Thyroid gland (tissue), 4 donors: ENCODE data around the gene PAX8. TPM values are rescaled to one million over a fixed set of nuclear protein-coding genes. Genes with fewer than 3 reads are reported as not detected.
A peak's percentile ranks its signal among the peaks of the same experiment; 100 is the strongest.

Experiments used
- DNase-seq, 2 donors: peaks; one replicate each; pipeline ENCODE4 v3.0.0-alpha.2; 2019
- H3K27ac ChIP-seq, 3 donors: fragments of 200-600 bp; sonication (generic); 1 replicate in 2 of 3; 2 replicates in 1 of 3; pipeline ENCODE4 v1.5.1; 2016 to 2019; ENCODE audit warnings: mild to moderate bottlenecking in 1 of 3, moderate library complexity in 1 of 3
- H3K27me3 ChIP-seq: fragments of 200-600 bp; sonication (generic); one replicate; pipeline ENCODE4 v1.5.1; 2019
- H3K36me3 ChIP-seq, 2 donors: fragments of 200-600 bp; sonication (generic); one replicate each; pipeline ENCODE4 v1.5.1; 2016 to 2019
- H3K4me1 ChIP-seq, 2 donors: fragments of 200-600 bp; sonication (generic); one replicate each; pipeline ENCODE4 v1.5.1; 2017 to 2019
- H3K4me3 ChIP-seq, 3 donors: fragments of 200-600 bp; sonication (generic); replicated peaks in 1 of 3; 1 replicate in 2 of 3; 2 replicates in 1 of 3; pipeline ENCODE4 v1.5.1; 2016; ENCODE audit warnings: mild to moderate bottlenecking in 1 of 3
- H3K9me3 ChIP-seq: fragments of 200-600 bp; sonication (generic); one replicate; pipeline ENCODE4 v1.5.1; 2017
- POLR2A ChIP-seq, 2 donors: fragments of 450-650 bp; IDR thresholded peaks; one replicate each; pipeline ENCODE4 v1.6.1; 2017; ENCODE audit warnings: antibody characterized with exemption in 2 of 2, mild to moderate bottlenecking in 2 of 2, moderate library complexity in 1 of 2
- WGBS, 2 donors: methylation state at CpG; one replicate each; pipeline ENCODE4 v1.1.5; 2017; 5-methylcytosine and 5-hydroxymethylcytosine counted together
- intact Hi-C: fragments of 100-400 bp; cut with DNase I; formaldehyde crosslinking; loops from one replicate; pipeline ENCODE4 v1.15.1; 2023
- total RNA-seq, 4 donors: library from RNA; depleted of rRNA; stranded (reverse); fragments of >200 nt; gene quantifications; one replicate each; pipeline ENCODE4 v1.2.3, GENCODE V29; 2016
- TF ChIP-seq, protein P1 (sequence below), 6 experiments: fragments of 200-600 bp in 3 of 6; fragments of 450-650 bp in 3 of 6; sonication (generic) in 3 of 6; IDR thresholded peaks; one replicate each; pipeline ENCODE4 v1.5.1; 2016 to 2019; ENCODE audit warnings: antibody characterized with exemption in 6 of 6, mild to moderate bottlenecking in 2 of 6, inconsistent platforms in 1 of 6, moderate library complexity in 1 of 6

The PAX8 gene
- total RNA-seq, 4 donors from 2014 or later = 1,318 to 2,156 (median 1,767) TPM

DNA sequence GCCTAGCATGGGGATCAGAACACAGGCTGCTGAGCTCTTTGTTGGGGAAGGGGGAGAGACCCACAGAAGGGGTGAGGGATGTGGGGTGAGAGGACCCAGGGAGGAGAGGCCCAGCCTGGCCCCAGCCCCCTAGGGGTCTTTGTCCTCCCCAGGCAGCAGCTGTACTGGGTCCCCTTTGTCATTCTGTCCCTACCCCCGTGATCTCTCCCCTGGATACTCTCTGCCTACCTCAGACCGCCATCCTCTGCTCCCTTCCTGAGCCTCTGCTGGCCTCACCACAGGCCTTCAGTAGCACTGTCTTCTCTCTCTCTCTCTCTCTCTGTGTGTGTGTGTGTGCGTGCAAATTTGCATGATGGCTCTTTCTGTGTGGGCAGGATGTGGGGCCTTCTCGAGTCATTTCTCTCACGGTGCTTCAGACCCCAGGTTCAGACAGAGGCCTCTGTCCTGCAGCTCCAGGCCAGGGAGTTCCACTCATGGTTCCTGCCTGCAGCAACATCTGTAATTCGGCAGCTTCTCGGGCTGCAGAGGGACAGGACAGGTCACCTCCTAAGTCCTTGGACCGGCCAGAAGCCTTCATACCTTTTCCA lies 103.6 kb downstream of the PAX8 start:
- DNase-seq = peak in 1 of 2 donors; percentile 40
- 57 to 63% methylated on average over 8 of the region's 8 CpGs for WGBS, 2 donors
- no peaks in the 10 kb centered on the region for H3K9me3 ChIP-seq
- no peak for TF ChIP-seq POLR2A (IDR thresholded peaks at IDR 0.05)
- TF ChIP-seq, protein P1, sequence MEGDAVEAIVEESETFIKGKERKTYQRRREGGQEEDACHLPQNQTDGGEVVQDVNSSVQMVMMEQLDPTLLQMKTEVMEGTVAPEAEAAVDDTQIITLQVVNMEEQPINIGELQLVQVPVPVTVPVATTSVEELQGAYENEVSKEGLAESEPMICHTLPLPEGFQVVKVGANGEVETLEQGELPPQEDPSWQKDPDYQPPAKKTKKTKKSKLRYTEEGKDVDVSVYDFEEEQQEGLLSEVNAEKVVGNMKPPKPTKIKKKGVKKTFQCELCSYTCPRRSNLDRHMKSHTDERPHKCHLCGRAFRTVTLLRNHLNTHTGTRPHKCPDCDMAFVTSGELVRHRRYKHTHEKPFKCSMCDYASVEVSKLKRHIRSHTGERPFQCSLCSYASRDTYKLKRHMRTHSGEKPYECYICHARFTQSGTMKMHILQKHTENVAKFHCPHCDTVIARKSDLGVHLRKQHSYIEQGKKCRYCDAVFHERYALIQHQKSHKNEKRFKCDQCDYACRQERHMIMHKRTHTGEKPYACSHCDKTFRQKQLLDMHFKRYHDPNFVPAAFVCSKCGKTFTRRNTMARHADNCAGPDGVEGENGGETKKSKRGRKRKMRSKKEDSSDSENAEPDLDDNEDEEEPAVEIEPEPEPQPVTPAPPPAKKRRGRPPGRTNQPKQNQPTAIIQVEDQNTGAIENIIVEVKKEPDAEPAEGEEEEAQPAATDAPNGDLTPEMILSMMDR (IDR thresholded peaks at IDR 0.05) = no peak
- H3K4me1 ChIP-seq = peaks cover 20 to 49% of the 10 kb centered on the region in 2 donors
- H3K27ac ChIP-seq = peak overlapping the region; percentile 93 to 95 (median 94)
- no peak overlapping the region for H3K4me3 ChIP-seq
- H3K36me3 ChIP-seq = no peaks in the 10 kb centered on the region
- intact Hi-C loops = no loop called here
- no peaks in the 10 kb centered on the region for H3K27me3 ChIP-seq

DNA sequence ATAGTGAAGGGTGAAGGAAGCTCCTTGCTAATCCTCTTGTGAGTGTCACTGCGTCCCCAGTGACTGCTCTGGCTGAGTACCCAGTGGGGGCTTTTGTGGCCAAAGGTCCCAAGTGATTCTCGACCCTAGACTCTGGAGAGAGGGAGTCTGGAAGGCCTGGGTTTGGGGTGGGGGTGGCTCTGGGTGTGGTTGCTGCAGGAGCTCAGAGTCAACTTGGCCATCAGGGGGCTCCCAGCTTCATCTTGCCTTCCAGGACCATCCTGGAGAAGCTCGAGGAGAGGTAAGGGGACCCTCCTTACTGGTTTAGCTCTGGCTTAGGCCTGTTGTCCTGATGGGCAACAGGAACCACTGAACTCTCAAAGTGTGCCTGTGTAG lies 104.4 kb downstream of the PAX8 start:
- 49 to 72% methylated on average over 2 to 3 of the region's 3 CpGs for WGBS, 2 donors

DNA sequence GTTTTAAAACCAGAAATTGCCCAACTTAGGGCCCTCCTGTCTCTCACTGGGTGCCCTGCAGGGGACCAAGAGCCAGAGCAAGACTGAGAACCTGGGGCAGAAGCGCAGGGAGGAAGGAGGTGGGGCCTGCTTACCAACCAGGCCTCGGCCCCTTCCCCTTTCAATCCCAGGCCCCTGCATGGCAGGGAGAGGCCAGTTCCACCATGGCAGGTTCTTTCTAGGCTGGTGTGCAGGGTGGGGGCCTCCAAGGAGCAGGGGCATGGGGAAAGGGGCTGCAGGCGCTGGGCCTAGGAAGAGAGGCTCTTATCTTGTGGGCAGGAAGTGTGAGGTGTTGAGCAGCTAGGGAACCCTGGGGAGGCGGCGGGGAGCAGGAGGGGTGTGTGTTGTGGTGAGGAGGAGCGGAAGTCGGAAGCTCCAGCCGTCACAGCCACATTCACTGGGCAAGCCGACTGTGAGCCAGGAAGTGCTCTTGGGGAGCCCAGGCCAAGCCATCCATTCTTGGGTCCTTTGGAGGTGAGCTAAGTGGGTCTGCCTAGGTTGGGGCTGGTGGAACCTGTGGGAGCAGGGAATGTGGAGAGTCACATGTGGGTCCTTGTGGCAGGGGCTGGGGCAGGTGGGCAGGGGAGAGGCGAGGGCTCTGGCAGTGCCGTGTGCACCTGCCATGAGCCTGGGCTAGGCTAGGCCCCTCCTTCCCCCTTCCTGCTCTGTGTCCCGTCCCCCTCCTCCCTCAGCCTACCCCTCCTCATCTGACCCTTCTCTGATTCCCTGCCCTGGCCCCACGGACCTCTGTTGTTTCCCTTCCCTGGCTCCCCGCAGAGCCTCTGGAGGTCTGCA lies 105.0 kb downstream of the PAX8 start, which contains the start of gene PSD4:
PSD4 (plus strand) TSS at position 430 of the 834 bp plus-strand sequence. CDS start 8,486 bp downstream, outside the sequence.
- DNase-seq = peak; percentile 61 to 67
- Histone ChIP-seq H3K9me3 (no peaks in the 10 kb centered on the region), H3K36me3 (no peaks in the 10 kb centered on the region), H3K27ac (peak within 1 kb of the TSS; percentile 93 to 95 (median 94)), H3K4me1 (peaks cover 19 to 35% of the 10 kb centered on the region in 2 donors), H3K4me3 (no peak within 1 kb of the TSS), H3K27me3 (no peaks in the 10 kb centered on the region)
- 54 to 59% methylated on average over 14 of the region's 14 CpGs for WGBS, 2 donors
- intact Hi-C loops = no loop called here
- TF ChIP-seq, protein P1 (IDR thresholded peaks at IDR 0.05) = no peak
- no peak for TF ChIP-seq POLR2A (IDR thresholded peaks at IDR 0.05)

More for the DNA sequence above, 104.4 kb downstream of the PAX8 start:
- H3K4me3 ChIP-seq = no peak overlapping the region
- TF ChIP-seq, protein P1 (IDR thresholded peaks at IDR 0.05) = no peak
- TF ChIP-seq POLR2A (IDR thresholded peaks at IDR 0.05) = no peak
- H3K4me1 ChIP-seq = peaks cover 19 to 41% of the 10 kb centered on the region in 2 donors
- intact Hi-C loops = no loop called here
- H3K36me3 ChIP-seq = no peaks in the 10 kb centered on the region
- H3K27ac ChIP-seq = peak overlapping the region; percentile 93 to 95 (median 94)
- no peaks in the 10 kb centered on the region for H3K9me3 ChIP-seq
- no peaks in the 10 kb centered on the region for H3K27me3 ChIP-seq
- DNase-seq = no peak

DNA sequence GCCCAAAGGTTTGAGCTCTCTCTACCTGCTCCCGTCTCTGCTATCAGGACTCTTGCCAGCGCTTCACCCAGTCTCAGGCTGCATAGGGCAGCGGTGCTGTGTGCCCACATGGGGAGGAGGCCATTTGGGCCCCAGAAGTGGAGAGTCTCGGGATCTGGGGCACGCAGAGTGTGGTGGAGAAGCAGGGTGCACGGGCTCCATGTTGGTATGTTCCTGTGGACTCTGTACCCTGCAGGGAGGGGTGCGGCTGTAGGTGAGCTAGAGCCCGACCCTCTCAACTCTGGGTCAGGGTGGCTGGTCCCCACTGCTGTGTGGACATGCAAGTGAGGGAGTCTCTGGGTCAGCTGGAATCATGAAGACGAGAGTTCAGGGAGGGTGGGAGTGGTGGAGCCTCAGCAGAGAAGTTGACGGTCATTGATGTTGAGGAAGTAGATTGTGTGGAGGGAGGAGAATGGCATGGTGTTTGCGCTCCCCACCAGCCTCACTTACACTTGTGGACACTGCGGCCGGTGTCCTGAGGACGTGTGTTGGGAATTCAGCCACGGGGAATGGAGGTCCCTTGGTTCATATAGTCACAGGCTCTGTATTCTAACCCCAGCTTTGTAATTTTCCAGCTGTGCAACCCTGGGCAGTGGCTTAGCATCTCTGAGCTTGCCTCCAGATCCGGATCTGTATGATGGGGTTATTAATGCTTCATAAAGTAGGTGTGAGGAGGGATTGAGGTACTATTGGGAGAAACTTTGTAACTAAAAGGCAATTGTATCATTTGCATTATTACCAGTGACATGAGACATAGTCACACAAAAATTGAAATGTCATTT lies 105.8 kb downstream of the PAX8 start:
- Histone ChIP-seq H3K27ac (peak overlapping the region; percentile 93 to 95 (median 94)), H3K4me3 (no peak overlapping the region), H3K27me3 (no peaks in the 10 kb centered on the region), H3K36me3 (no peaks in the 10 kb centered on the region), H3K4me1 (peaks cover 19 to 29% of the 10 kb centered on the region in 2 donors), H3K9me3 (no peaks in the 10 kb centered on the region)
- intact Hi-C loops = no loop called here
- DNase-seq = no peak
- no peak for TF ChIP-seq POLR2A (IDR thresholded peaks at IDR 0.05)
- TF ChIP-seq, protein P1 (IDR thresholded peaks at IDR 0.05) = no peak
- WGBS, 2 donors = 94 to 96% methylated on average over 16 of the region's 16 CpGs
